Measurements from ENCODE around the gene TNIP1.

- TF ChIP-seq CTCF (IDR thresholded peaks at IDR 0.05) (no peak), POLR2A (IDR thresholded peaks at IDR 0.05) (no peak)
Measured at GRCh38 chr5:151078490-151079262, 2.2 kb downstream of the TNIP1 start.
